DMS53 treated with DMSO at 0.1 percent for 48 hours (cell line): ENCODE measurements around the gene SPAG16.
A peak's percentile ranks its signal among the peaks of the same experiment; 100 is the strongest.

ENCODE experiments used
- DNase-seq: peaks from one replicate; lab custom pipeline; 2025; ENCODE audit not compliant: unreplicated experiment; lab: John Stamatoyannopoulos, UW

SPAG16 gene

DNA sequence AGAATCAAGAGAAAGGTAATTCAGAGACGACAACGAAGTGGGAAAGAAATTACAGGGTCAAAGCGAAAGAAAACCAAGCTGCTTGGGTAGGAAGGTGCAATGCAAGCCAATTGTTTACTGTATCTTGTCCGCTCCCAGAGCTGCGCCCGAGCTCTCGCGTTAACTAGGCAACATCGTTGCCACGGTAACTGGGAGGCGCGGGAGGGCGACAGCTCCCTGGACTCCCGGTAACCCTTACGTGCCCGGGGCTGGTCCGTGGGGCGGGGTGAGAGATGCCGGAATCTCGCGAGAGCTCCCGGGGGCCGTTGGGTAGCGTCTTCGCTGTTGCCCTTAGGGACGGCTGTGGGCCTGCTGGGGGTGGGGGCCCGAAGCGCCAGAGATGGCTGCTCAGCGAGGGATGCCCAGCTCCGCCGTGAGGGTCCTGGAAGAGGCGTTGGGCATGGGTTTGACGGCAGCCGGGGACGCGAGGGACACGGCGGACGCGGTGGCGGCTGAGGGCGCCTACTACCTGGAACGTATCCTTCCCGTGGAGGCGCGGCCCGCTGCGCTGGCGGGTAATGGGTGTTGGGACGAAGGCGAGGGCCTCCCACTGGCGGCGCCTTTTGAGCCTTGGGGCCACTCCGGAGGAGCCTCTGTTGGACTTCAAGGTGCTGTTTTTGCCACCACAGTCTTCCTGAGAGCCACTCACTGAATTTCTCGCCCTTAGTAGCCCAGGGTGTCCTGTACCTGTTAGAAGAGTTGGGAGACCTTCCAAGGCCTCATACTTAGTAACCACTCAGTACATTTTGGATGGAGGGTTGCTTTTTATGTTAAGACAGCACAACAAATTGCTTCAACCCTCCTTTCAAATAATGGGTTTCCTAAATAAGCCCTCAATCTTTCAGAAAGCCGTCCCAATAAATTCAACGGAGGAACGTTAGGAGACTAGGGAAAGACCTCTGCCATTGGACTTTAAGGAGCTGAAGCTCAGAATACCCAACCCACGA lies at the start of gene SPAG16:
TSS of gene SPAG16 (plus strand) at position 360 of the 986 bp plus-strand sequence.
- DNase-seq = peak; percentile 89

DNA sequence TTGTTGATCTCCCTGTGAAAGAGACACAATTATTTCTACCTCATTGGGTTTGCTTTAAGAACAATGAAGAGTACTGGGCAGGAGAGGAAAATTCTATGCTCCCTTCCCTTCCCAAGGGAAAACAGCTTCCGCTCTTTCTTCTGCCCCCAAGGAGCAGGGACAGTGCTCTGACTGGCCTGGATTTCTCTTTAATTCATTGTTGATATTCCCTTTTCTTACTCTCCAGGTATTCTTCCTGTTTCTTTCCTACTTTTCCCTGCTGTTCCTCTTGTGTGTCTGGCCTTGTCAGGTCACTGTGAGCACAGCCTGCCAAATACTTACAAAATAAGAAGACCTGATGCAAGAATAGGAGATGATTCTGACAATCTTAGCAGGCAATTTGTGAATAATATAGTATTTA lies 49.6 kb upstream of the SPAG16 start:
- DNase-seq = no peak

DNA sequence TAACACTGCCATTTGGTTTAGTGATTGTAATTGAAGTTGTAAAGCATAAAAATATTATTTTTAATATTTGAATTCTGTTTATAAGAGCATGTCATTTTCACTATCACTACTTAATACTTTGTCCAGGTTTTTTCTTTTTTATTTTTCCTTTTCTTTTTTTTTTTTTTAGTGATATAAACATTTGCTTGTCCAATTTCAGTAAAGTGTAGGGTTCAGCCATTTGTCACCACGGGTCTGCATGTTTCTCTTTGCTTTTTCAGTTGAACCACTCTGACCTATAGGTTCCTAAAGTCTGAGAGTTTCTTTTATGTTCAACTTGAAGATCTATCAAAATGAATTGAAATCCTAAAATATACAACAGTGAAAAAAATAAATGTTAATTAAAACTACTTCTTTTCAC lies 48.5 kb upstream of the SPAG16 start:
- DNase-seq = no peak

DNA sequence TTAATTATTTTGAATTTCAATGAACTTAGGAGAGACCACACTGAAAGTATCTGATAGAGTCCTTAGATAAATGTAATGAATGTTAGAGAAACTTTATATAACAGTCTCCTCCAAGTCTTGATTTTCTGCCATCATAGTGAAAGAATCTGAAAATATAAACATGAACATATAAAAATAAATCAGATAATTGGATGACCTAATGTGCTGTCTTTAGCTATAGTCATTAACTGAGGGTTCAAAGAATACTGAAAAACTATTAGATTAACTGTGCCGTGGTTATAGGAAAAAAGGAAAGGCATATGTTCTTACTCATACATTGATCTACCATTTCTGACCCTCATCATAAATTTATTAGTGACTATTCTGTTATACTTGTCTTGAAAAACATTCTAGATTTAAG lies 47.0 kb upstream of the SPAG16 start:
- no peak for DNase-seq

DNA sequence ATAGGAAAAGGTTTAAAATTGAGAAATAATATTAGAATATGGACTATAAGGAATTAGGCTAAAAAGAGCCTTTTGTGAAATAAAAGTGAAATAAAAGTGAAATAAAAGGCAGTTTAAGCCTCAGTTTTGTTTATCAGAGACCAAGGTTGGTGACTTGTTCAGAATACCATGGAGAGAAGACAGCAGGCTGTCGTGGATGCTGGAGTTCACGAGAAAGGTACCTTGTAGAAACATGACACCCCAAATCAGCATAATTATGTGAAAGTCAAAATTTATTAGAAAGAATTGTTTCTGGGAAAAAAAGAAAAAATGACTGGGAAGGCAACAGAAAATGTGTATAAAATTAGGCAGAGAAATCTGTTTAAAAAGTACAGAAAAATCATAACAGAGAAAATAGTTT lies 46.5 kb upstream of the SPAG16 start:
- no peak for DNase-seq

DNA sequence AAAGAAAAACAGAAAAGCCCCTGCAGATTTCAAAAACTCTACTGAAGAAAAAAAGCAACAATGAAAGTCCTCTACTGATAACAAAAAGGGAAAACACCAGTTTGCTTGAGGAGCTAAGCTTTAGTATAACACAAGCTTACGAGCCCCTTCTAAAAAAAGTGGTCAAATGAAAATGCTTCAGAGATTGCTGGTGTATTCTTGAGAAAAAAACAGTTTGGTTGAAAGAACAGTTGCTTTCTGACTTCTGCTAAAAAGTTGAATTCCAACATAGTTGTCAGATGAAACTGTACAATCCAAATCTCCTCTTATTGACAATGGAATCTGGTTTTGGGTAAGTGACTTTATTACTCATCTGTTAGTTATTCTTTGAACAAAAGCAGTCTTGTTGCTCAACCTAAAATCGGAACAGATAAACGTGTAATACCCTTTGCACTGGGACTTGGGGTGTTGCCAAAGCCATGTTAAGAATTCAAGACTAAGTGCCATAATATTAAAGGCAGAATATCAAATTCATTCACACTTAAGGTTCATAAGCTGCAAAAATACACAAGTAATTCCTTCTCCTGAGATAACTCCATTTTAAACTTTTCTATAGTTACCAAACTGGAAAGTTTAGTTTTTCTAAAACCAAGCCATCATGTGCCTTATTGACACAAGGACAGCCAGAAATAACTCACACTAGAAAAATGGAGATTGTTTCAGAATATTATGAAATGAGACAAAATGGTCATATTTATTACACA lies 45.3 kb upstream of the SPAG16 start:
- no peak for DNase-seq

DNA sequence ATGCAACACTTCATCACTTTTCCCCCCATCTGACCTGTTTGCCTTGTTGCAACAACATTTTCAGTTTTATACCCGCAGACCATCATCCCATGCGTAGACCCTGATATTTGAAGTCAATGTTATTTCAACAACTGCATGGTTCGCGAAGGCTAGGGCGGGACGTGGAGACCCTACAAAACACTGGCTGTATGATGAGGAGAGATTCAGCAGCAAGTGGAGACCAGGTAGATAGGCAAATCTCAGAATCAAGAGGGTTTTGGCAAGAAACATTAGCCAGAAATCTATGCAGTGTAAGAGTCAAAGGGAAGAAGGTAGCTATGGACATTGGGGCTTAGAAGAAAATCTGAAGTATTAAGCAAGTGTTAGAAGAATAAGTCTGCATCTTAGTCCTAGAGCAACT lies 42.4 kb upstream of the SPAG16 start:
- DNase-seq = no peak

DNA sequence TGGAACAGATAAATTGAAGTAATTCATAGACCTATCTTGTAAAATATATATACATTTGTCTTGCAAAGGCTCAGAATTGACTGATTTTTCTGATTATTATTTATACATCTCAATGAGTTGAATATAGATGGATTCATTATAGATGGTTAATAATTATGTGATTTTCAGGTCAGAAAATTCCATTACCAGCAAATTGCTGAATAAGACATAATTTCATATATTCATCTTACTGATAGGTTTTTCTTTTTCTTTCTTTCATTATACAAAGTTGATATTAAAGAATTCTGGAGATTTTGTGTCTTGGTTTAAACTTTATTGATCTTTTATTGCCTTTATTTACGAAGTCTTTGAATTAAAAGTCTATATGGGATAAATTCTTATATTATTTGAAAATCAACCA lies 41.6 kb upstream of the SPAG16 start:
- no peak for DNase-seq

DNA sequence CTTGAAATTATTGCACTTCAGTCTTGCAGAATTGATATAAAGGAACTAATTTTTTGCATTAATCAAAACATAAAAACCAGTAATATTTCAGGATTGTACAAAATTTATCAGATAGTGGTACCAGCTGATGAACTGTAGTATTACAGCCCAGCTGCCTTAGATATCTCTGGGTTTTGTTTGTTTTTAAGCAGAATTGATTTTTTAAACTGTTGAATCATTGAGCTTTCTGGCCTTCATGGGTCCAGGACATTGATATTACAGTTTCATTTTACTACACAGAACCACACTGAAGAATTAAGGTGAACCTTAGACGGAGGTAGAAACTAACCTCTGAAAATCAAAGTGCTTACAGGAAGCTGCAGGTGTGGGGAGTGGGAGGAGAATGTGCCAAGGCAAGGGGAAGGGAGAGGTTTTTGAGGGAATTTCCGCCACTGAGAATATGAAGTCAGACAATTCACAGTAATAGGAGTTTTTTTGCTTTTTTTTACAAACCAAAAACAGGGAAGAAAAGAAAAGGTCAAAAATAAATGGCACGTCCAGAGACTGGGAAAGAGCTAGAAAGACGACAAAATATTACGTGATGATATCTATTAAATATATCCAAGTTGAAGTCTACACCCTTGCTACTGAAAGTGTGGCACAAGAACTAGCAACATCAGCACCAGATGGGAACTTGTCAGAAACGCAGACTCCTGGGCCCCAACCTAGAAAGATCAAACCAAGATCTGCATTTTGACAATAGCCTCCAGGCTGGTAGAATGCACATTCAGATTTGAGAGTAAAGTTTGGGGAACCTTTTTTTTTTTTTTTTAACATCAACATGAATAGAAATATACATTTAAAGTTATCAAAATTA lies 40.8 kb upstream of the SPAG16 start:
- DNase-seq = no peak

DNA sequence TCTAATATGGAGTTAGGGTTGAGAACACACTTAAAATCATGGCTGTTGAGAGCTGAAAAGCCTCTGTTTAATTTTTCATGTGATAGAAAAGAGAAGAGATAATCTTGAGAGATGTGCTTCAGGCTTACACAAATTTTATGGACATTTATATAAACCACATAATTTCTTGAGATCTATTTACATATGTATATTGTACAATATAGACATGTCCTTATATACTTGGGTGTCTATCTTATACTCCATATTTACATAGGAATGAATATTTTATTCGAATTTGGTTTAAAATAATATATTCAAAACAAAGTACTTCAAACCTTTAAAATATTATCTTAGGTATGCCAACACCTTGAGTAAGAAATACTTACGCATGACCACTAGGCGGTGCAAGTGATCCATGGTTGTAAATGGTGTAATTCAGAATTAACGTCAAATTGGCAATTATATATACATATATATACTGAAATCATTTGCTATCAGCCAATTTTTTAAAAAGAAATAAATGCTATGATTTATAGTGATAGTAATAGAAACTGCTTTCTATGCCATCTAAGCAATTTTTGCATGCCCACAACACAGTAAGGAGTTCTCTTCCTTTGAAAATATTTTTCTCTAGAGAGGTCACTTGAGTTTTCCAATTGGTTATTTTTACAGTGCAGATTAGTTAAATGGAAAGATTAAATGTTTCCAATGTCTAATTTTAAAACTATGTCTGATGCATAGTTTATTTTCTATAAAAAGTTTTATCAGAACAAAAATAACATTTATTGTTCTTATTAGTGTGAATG lies 37.6 kb upstream of the SPAG16 start:
- DNase-seq = peak; percentile 34

DNA sequence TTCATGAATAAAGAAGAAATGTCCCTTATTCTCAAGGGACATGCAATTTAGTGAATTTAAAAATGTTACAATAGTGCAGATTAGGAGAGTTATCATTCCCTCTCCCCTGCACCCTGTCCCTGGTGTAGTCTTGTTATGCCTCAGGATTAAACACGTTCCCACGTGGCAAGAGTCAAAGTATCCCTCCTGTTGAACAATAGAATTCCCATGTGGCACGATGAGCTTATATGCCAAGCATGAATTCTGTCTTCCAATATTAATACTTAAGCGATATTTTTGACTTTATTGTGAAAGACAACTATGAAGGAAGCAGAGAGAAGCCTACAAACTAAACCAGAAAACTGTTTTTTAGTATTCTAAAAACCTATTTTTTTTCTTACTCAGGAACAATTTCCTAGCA lies 36.7 kb upstream of the SPAG16 start:
- DNase-seq = no peak

DNA sequence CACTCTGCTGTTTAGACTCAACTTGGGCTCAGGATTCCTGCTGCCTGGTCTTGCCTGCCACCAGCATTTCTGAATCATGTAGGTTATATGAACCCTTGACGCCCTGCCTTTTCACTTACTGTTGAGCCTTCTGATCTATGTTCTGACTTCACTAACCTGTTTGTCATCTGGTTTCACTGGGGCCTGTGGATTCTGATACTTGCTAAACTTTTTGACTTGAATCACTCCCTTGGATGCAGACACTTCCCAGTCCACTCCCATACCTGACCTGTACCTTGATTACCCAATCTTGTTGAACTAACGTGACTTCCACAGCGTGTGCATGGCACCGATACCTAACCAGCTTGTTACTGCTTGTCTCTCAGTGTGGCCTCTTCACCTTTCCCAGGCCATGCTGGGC lies 35.6 kb upstream of the SPAG16 start:
- no peak for DNase-seq

DNA sequence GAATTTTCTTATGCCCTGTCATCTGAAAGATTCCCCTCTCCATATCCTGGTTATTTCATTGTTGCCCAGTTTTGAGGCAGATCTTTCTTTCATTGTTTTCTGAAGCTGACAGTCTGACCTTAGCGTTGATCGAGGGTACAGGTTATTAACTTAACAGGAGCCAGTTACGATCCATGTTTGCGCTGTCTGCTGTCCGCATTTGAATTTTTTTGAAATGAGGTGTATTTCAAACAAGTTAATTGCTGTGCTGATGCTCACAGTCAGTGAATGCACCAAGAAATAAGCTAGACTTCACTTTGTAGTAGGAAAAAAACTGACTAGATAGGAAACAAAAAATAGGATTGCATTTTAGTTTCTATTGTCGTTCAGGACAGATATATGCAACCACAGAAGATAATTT lies 34.8 kb upstream of the SPAG16 start:
- no peak for DNase-seq

DNA sequence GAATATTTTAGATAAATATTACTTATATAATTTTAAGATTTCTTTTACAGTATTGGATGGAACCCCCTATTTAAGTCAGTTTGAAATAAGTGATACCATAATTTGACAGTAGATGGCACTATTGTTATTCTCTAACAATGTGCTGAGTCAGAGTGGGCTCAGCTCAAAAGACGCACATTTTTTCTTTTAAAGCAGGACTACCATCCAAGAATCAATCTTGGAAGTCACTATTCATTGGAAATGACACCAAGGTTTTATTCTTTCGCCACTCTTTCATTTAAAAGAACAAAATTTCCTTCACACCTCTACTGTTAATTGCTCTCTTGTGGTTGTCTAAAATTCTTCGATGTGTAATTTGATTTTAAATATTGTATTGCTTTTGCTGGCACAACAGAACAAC lies 32.6 kb upstream of the SPAG16 start:
- DNase-seq = peak; percentile 34

DNA sequence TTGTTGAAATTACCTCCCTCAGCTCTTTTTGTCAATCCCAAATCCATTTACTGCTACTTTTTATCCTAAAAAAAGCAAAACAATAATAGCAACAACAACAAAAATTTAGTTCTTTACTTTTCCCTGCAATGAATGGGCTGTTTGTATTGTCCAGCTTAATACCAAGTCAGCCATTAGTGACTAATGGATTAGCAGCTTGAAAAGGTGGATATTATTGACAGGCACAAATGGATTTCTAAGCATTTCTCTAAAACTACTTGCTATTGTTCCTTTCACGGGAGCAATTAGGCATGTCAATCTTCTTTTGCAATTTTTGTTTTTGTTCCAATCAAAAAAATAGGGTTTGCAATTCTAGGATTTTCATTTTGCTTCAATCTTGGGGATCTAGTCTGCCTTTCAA lies 32.1 kb upstream of the SPAG16 start:
- no peak for DNase-seq

DNA sequence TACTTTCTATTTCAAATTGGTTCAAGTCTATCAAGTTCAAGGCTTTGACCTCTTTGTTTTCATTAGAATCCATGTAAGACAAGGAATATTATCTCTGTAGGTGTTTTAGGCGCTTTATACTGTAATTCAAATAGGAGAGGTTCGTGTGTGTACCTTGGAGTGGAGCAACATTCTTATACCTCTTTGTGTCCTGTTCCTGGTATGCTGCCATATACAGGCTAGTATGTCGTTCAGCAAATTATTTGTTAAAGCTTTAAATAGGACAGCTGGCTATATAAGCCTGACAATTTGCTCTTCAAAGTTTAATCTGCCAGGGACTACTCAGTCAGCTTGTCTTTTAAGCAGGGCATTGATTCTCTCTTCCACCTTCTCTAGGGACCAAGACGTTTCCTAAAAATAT lies 31.1 kb upstream of the SPAG16 start:
- DNase-seq = no peak

DNA sequence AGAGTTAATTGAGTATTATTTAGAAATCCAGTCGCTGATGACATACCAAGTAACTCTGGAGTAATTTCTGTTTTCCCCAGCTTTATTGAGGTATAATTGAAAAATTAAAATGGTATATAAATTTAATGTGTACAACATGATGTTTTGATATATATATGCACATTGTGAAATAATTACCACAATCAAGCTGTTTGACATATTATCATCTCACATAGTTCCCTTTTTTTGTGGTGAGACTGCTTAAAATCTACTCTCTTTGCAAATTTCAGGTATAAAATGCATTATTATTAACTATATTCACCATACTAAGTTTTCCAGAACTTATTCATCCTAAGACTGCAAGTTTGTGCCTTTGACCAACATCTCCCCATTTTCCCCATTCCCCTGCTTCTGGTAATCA lies 25.0 kb upstream of the SPAG16 start:
- DNase-seq = no peak

DNA sequence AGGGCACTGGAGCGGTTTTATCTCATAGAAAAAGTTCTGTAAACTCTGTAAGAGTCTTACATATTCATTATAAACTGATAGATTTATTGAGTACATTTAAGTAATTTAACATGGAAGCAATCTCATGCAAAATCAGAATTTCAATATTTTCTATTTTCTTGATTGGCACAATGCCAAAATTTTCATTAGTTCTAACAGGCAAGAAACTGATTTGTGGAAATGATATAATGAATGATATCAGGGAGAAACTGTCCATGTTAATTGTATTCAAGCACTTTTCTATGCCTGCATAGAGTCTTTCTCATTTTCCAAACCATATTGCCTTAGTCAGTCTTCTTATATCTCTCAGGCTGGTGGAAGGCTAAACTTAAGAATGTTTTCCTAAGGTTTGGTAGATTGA lies 23.0 kb upstream of the SPAG16 start:
- DNase-seq = no peak

DNA sequence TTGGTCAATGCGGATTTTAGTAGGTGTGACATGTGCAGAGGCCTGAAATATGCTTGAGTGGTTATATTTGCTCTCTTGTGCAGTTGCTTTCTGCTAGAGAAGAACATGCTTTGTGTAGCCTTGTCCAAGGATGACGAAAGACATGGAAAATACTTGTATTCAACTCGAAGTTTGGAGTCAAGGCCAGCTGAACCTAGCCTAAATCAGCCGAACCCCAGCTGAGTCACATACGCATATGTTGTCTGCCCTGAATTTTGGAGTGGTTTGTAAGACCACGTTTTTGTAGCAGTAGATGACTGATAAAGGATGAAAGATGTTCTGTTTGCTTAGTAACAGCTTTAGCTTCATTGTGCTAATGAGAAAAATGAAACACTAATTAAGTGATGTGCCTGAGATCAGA lies 22.5 kb upstream of the SPAG16 start:
- no peak for DNase-seq

DNA sequence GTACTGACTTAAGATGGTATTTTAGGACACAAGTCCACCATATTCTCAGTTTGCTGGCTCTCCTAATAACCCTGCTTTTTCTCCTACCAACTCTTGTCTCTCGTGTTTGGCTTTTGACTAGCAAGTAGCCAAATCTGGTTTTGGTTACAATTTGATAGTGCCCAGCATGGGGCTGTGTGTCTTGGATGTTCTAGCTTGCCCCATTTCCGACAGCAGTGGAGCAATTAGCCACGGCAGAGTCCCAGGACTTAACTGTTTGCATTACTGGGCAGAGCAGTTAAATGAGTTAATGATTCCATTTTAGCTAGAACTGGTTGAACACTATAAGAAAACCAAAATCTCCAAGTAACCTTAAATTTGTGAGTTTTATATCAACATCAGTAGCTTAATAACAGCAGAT lies 18.6 kb upstream of the SPAG16 start:
- DNase-seq = no peak

DNA sequence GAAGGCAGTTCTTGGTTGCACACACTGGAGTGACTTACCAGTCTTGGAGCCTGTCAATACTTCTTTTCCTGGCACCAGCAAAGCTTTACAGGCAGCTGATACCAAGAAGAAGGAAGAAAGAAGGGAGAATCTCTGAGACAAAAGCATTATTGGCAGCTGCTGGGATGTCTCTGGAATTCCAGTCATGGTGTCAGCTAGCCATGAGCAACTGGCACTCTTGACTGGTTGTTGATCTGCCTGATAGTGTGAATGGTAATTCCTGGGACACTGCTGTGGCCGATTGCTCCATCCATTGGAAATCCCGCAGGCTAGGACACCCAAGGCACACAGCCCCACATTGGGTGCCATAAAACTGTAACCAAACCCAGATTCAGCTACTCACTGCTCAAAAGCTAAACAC lies 17.8 kb upstream of the SPAG16 start:
- no peak for DNase-seq
